HG03139 (cell line): Measurements from ENCODE around the gene BRAF.
"Not testable (repeated sequence)": the region's sequence is repeated elsewhere in the genome, so short reads cannot be mapped to it uniquely, and the experiment has no call there.

Source experiments
- ATAC-seq: cut with Tn5 transposase; IDR thresholded peaks from one replicate; pipeline ENCODE4 v1.9.1; 2021; ENCODE audit not compliant: unreplicated experiment

BRAF gene

GRCh38 chr7:140684066-140684950 is 240.4 kb downstream of the BRAF start:
- no peak for ATAC-seq

GRCh38 chr7:140683657-140684056 is 241.1 kb downstream of the BRAF start:
- no peak for ATAC-seq

GRCh38 chr7:140681766-140682165 is 243.0 kb downstream of the BRAF start:
- no peak for ATAC-seq

- no peak for ATAC-seq
Measured at GRCh38 chr7:140680886-140681285, 243.8 kb downstream of the BRAF start.

- ATAC-seq = no peak
Measured at GRCh38 chr7:140679186-140679585, 245.5 kb downstream of the BRAF start.

GRCh38 chr7:140678816-140679130 is 246.0 kb downstream of the BRAF start:
- no peak for ATAC-seq

- no peak for ATAC-seq
Measured at GRCh38 chr7:140678081-140678815, 246.5 kb downstream of the BRAF start.

- no peak for ATAC-seq
Measured at GRCh38 chr7:140677496-140677895, 247.2 kb downstream of the BRAF start.

GRCh38 chr7:140676956-140677355 is 247.8 kb downstream of the BRAF start:
- not testable (repeated sequence) for ATAC-seq

GRCh38 chr7:140676306-140676705 is 248.4 kb downstream of the BRAF start:
- peak; percentile 46 for ATAC-seq

GRCh38 chr7:140675726-140676125 is 249.0 kb downstream of the BRAF start:
- ATAC-seq = no peak

GRCh38 chr7:140674899-140675701 is 249.6 kb downstream of the BRAF start:
- no peak for ATAC-seq

GRCh38 chr7:140674356-140674800 is 250.4 kb downstream of the BRAF start:
- peak; percentile 35 for ATAC-seq

- ATAC-seq = no peak
Measured at GRCh38 chr7:140673774-140674155, 251.0 kb downstream of the BRAF start.

- peak; percentile 30 for ATAC-seq
Measured at GRCh38 chr7:140673063-140673773, 251.5 kb downstream of the BRAF start.

GRCh38 chr7:140672382-140673062 is 252.2 kb downstream of the BRAF start, which contains the start of gene ADCK2:
TSS of gene ADCK2 (plus strand) at chr7:140672945. CDS start at chr7:140673331, 386 bp downstream.
- ATAC-seq = peak; percentile 44

- no peak for ATAC-seq
Measured at GRCh38 chr7:140671966-140672365, 252.8 kb downstream of the BRAF start.

GRCh38 chr7:140670343-140670935 is 254.3 kb downstream of the BRAF start:
- ATAC-seq = no peak

- not testable (repeated sequence) for ATAC-seq
Measured at GRCh38 chr7:140669862-140670261, 254.9 kb downstream of the BRAF start.

GRCh38 chr7:140669352-140669751 is 255.4 kb downstream of the BRAF start:
- no peak for ATAC-seq
